ENCODE results near the gene PSMC6. TPM values are rescaled to one million over a fixed set of nuclear protein-coding genes. Genes with fewer than 3 reads are reported as not detected.

The PSMC6 gene
- total RNA-seq, 2 donors from 2014 or later: 90.0 to 122 TPM

Other genes with a start within 250 kb of the PSMC6 start
- 1 to 10 TPM; 5.6 to 7.7 TPM for gene TXNDC16, start 154.7 kb upstream of the PSMC6 start, total RNA-seq
- under 1 TPM; 0.26 to 0.35 TPM for gene GPR137C, start 154.4 kb upstream of the PSMC6 start, total RNA-seq
- gene ERO1A, start 11.6 kb upstream of the PSMC6 start, total RNA-seq: 100 to 1,000 TPM; 220 to 329 TPM
- gene STYX, start 23.0 kb downstream of the PSMC6 start, total RNA-seq: 10 to 100 TPM; 13.4 to 14.0 TPM
- 10 to 100 TPM; 18.7 to 38.7 TPM for gene GNPNAT1, start 84.4 kb downstream of the PSMC6 start, total RNA-seq
- gene FERMT2, start 243.8 kb downstream of the PSMC6 start, total RNA-seq: 1 to 10 TPM; 1.3 to 5.0 TPM

All from activated T-helper 17 cell treated with anti-CD3 and anti-CD28 coated beads, Interleukin-2, amount 50 U/mL, for 72 hours (primary cell).